Activated T-cell treated with anti-CD3 and anti-CD28 coated beads for 4 hours (primary cell): Measurements from ENCODE around the gene GTF2IRD1.
"Not testable (repeated sequence)": the region's sequence is repeated elsewhere in the genome, so short reads cannot be mapped to it uniquely, and the experiment has no call there.

Experiments used
- DNase-seq: peaks from one replicate; pipeline ENCODE4 v3.0.0-alpha.2; 2020

Gene GTF2IRD1

DNA sequence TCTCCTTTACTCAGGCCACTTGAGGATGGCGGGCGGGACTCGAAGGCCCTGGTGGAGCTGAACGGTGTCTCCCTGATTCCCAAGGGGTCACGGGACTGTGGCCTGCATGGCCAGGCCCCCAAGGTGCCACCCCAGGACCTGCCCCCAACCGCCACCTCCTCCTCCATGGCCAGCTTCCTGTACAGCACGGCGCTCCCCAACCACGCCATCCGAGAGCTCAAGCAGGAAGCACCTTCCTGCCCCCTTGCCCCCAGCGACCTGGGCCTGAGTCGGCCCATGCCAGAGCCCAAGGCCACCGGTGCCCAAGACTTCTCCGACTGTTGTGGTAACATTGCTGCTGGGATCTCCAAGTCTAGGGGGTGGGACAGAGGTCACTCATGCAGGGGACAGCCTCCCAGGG lies 65.7 kb downstream of the GTF2IRD1 start:
- DNase-seq, result no peak

DNA sequence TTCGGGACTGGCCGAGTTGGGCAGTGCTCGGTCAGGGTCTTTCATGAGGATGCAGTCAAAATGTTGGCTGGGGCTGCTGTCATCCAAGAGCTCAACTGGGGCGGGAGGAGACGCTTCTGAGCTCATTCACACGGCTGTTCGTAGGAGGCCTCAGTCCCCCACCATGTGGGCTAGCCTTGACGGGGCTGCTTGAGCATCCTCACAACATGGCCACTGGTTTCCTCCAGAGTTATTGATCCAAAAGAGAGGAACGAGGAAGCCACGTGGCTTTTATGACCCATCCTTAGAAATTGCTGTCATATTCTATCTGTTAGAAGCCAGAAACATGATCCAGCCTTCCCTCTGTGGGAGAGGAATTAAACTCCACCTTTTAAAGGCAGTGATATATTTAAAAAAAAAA lies 68.1 kb downstream of the GTF2IRD1 start:
- DNase-seq, result no peak

DNA sequence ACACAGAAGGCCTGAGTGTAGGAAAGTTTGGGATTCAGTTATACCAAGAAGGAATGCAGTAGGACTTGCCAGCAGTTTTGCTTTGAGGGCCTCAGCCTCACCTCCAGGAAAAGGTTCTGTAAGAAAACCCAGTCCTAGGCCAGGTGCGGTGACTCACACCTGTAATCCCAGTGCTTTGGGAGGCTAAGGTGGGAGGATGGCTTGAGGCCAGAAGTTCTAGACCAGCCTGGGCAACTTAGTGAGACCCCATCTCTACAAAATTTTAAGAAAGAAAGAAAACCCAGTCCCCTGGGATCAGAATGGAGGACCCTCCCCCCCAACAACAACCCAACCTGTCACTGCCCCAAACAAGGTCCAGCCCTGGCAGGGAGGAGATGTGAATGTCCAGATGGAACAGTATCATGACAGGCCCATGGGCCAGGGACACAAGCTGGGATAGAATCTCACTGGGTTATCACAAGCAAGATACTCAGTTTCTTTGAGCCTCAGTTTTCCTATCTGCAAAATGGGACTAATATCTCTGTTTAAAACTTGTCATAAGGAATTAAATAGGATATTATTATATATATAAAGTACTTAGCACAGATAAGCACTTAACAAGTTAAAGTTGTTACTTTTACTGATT lies 68.7 kb downstream of the GTF2IRD1 start:
- DNase-seq, result no peak

DNA sequence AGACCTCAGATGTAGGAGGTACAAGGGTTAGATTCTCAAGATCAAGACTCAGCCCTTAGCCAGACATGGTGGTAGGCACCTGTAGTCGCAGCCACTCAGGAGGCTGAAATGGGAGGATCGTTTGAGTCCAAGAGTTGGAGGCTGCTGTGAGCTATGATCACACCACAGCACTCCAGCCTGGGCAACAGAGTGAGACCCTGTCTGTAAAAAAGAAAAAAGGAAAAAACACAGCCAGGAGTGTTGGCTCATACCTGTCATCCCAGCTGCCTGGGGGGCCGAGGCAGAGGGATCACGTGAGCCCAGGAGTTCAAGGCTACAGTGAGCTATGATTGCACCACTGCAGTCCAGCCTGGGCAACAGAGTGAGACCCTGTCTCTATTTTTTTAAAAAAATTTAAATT lies 69.3 kb downstream of the GTF2IRD1 start:
- no peak for DNase-seq

DNA sequence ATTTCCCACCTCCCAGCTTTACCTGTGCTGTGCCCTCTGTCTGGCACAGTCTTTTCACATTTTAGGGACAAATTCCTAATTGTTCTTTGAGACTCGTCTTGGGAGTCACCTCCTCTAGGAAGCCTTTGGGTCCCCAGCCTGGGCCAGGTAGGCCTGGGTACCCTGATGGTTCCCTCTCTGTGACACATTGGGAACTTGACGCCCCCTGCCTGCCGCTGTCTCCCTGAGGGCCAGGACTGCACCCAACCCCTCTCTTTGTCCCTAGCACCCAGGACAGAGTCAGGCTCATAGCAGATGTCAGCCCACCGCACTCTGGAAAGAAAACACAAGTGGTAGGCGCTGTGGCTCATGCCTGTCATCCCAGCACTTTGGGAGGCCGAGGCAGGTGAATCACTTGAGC lies 71.4 kb downstream of the GTF2IRD1 start:
- no peak for DNase-seq

DNA sequence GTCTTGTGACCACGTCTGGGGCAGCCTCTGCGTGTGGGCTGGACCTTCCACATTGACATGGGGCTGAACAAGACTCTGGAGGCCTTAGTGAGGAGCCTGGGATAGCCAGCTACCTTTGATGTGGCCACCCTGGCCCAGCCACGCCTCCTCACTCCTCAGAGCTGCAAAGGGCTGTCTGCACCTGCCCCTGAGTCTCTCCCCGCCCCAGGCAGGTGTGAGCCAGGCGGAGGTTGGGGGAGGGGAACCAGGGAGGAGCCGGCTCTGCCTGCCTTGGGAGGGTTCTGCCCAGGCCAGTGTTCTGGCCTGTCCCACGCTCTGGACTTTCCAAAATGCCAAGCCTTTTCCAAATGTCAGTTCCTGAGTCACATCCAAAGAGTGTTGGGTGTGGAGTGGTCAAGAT lies 72.2 kb downstream of the GTF2IRD1 start:
- no peak for DNase-seq

DNA sequence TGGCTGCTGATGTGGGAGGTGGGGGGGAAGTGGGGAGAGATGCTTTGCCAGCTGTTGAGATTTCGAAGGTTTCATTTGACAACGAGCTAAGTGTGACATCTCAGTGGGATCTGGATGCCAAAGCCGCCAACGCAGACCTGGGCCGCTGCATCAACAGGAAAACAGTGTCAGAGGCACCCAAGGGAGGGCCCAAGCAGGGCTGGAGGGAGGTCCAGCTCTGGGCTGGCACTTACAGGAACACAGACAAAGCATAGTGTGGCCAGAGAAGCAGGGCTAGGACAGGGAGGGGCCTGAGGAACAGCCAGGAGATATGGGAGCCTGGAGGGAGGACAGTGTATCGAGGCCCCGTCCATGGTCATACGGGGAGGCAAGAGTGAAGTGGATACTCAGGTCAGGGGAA lies 73.1 kb downstream of the GTF2IRD1 start:
- DNase-seq, result no peak

DNA sequence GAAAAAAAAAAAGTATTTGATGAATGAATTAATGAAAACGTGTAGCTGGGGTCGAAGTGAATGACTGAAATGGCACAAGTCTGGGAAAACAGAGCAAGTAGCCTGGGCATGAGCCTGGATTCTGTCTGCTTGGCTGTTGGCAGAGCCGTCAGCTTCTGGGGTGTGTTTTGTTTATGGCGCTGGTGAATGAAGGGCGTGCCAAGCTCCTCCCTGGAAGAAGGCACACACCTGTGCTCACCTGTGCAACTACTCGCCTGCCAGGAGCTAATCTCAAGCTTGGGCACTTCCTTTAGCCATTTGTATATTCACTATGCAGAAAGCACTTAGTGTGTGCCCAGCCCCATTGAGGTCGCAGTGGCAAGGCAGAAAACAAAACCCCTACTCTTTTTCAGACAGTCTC lies 74.1 kb downstream of the GTF2IRD1 start:
- no peak for DNase-seq

DNA sequence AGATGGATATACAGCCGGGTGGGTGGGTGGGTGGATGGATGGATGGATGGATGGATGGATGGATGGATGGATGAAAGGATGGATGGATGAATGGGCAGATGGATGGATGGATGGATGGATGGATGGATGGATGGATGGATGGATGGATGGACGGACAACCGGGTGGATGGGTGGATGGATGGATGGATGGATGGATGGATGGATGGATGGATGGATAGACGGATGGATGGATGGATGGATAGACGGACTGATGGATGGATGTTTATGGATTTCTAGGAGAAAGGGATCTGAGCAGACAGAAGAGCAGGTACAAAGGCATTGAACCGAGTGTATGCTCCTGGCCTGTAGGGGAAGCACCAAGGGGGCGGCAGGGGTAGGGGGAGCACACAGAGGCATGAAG lies 75.1 kb downstream of the GTF2IRD1 start:
- DNase-seq, result not testable (repeated sequence)

DNA sequence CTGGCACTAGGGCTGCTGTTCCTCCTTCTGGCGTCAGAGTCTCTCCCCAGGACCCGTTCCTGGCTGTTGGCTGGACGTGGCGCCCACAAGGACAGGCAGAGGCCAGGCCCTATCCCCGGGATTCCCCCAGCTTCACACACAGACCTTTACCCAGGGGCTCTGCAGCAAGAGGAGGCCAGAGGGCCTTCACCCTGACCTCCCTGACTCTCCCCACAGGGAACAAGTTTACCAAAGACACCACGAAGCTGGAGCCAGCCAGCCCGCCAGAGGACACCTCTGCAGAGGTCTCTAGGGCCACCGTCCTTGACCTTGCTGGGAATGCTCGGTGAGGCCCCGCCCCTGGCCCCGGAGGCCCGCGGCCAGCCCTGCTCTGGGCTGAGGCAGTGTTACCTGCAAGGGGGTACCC lies 82.2 kb downstream of the GTF2IRD1 start:
- DNase-seq, result no peak

DNA sequence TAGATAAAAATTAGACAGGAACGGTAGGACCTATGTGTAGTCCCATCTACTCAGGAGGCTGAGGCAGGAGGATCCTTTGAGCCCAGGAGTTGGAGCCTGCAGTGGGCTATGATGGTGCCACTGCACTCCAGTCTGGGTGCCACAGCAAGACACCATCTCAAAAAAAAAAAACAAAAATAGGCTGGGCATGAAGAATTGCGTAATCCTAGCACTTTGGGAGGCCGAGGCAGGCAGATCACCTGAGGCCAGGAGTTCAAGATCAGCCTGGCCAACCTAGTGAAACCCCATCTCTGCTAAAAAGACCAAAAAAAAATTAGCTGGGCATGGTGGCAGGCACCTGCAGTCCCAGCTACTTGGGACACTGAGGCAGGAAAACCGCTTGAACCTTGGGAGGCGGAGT lies 88.2 kb downstream of the GTF2IRD1 start:
- DNase-seq, result not testable (repeated sequence)

DNA sequence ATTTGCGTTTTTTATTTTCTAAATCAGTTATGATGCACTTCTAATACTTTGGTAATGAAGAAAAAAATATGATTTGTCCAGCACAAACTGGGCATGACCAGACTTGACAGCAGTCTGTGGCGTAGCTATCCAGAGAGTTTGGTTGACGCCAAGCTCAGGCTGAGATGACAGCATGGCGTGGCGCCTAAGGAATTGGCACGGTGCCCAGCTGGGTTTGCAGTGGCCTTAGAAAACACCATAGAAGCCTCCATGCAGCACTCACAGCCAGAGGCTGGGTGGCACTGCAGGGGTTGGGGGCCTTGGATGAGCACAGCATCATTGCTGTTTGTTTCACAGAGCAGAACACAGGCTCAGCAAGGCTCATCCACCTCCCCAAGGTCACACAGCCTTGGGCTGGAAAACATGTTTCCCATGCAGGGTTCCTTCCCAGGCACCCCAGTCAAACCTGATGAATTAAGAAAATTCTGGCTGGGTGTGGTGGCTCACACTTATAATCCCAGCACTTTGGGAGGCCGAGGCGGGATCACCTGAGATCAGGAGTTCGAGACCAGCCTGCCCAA lies 88.9 kb downstream of the GTF2IRD1 start:
- DNase-seq, result no peak

DNA sequence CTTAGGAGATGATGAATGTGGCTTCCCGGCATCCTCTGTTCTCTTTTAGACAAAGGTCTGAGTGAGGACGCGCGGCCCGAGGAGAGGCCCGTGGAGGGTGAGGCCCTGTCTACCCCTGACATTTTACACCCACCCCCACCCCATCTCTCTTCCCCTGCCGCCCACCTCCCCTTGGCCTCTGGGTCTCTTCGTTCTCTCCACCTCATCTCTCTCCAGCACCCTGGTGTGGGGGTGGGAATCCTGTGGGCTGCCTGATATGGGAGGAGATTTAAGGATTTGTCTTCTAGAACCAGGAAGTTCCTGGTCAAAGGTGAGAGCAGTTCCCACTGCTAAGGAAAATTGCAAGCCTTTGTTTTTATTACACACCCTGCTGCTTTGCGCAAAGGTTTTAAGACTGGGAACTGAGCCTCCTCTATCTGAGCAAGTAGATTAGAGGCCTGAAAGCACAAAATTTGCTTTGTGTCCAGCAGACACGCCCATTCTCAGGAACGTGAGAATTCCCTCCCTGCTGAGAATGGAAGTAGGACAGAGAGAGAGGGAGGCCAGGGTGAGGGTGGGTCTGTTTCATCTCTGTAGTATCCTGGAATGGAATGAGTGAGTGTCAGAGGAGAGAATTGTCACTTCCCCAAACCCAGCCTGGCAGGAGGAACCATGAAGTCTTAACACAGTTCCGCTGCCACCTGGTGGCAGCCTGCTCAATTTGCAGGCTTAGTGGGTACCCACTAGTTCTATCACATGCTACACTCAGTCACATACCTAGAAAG lies 91.2 kb downstream of the GTF2IRD1 start:
- DNase-seq, result no peak

DNA sequence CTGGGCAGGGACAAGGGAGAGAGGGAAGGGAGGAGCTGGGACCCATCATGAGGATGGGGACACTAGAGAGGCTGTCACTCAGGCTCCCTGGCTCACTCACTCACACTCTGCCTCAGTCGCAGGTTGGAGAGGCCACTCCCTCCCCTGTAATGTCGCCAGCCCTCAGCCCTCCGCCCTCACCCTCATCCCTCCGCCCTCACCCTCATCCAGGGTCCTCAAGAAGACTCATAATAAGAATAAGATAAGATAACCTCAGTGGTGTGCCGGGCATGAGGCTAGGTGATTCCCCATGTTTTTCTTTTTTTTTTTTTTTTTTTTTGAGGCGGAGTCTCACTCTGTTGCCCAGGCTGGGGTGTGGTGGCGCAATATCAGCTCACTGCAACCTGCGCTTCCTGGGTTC lies 92.2 kb downstream of the GTF2IRD1 start:
- DNase-seq, result no peak

DNA sequence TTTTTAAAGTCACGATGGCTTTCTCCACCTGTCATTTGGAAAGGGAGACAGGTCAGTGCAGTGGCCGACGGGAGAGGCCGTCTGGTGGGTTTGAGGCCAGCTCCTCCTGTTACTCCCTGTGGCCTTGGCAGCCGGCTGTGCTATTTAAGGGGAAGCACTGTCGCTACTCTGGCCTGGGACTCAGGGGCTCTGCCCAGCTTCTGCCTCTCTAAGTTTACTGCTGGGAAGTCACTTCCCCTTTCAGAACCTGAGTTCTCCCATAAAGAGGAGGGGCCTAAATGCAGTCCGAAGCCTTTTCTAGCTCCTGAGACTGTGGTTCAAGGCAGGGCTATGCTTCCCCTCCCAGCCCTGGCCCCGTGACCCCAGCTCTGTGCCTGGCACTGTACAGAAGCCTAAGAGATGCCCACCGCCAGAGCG lies 99.9 kb downstream of the GTF2IRD1 start:
- DNase-seq, result not testable (repeated sequence)

DNA sequence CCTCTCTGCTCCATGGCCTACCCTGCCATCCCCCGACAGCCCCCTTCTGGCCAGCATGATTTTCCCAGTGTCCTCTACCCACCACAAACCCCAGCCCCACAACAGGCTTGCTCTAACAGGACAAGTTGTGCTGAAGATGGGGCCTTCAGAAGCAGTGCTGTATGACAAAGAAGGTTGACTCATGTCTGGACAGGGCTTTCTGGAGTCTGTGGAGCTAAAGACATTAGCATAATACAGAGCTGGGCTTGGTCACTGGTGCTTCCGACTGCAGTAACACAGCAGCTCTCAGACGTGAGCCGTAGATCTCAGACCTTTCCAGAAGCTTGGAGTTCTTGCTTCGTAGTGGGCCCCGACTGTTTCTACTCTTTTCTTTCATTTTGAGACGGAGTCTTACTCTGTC lies 100.5 kb downstream of the GTF2IRD1 start:
- no peak for DNase-seq

DNA sequence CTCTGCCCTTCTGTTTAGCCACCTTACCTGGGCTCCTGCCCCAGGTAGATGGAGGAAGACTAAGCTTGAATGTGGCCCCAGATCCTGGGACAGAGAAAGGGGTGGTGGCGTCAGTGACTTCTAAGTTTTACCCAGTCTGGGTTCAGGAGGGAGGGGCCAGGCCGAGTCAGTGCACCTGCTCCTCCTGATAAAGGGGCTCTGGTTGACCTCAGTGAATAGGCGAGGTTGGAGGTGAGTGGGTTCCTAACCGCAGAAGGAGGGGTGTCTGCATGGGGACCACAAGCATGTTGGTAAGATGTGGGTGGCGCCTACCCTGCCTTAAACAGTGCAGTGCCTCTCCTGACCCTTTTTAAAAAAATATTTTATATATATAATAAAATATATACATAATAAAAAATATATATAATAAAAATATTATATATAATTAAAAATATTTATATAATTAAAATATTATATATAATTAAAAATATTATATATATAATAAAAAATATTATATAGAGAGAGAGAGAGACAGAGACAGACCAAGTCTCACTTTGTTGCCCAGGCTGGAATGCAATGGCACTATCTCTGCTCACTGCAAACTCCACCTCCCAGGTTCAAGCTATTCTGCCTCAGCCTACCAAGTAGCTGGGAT lies 106.5 kb downstream of the GTF2IRD1 start:
- no peak for DNase-seq

DNA sequence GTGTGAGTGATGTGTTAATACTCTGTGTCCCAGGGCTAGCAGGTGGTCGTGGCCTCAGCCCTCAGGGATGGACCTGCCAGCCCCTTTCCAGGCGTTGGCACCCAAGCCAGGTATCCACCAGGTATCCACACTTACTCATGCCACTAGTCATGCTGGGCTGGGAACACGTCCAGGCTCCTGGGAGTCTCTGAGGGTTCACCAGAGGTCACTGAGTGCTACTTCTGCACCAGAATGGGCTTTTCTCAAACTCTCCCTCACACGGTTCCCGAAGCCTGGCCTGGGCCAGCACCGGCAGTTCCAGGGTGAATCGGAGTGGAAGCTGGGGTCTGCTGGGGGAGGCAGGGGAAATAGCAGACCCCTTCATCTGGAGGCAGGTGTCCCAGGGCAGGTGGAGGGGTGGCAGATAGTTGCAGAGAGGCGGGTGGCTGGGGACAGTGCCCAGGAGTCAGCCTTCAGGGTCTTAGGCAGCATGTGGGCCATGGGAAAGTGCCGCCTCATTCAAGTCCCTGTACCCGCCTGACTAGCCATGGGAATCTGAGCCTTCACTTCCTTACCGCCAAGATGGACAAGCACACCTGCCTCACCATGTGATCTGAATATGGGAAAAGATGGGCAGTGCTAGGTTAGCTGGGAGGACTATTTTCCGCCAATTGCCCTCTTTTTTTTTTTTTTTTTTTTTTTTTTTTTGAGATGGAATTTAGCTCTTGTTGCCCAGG lies 108.3 kb downstream of the GTF2IRD1 start:
- DNase-seq, result no peak

DNA sequence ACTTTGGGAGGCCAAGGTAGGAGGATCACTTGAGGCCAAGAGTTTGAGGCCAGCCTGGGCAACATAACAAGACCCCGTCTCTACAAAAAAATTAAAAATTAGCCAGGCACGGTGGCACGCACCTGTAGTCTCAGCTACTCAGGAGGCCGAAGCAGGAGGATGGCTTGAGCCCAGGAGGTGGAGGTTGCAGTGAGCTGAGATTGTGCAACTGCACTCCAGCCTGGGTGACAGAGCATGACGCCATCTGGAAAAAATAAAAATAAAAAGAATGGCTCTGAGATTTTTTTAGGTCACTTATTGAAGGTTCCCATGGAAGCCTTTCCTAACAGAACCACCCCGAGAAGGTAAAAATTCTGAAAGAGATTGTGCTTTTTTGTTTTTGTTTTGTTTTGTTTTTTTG lies 109.9 kb downstream of the GTF2IRD1 start:
- not testable (repeated sequence) for DNase-seq

DNA sequence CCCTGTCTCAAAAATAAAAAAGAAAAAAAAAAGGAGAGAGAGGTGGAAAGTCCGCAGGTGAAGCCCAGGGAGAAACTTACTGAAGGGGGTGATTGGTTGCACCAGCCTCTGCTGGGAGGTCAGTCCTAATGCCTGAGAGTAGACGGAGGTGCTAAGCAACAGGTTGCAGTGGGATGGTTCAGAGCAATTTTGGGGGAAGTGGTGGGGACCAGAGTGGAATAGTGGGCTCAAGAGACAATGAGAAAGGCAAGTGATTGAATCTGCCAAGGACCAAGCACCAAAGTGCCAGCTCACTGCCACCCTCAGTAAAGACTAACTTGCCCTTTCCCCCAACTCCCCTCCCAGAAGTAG lies 113.6 kb downstream of the GTF2IRD1 start:
- DNase-seq, result no peak

DNA sequence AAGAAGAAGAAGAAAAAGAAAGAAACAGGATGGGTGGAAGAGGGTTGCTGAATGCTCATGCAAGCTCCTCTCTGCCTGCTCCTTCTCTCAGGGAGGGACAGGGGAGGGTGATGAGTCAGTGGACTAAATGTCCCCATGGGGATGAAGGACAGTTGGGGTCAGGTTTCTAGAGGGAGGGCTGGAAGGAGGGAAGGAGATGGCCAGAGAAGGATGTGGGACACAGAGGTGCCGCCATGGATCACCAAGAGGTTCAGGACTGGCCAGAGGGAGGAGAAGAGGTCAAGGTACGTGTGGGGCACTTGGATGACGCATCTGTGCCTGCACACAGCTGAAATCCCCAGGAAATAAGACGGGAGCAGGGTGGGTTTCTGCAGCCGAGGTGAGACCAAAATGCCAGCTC lies 115.0 kb downstream of the GTF2IRD1 start:
- no peak for DNase-seq

DNA sequence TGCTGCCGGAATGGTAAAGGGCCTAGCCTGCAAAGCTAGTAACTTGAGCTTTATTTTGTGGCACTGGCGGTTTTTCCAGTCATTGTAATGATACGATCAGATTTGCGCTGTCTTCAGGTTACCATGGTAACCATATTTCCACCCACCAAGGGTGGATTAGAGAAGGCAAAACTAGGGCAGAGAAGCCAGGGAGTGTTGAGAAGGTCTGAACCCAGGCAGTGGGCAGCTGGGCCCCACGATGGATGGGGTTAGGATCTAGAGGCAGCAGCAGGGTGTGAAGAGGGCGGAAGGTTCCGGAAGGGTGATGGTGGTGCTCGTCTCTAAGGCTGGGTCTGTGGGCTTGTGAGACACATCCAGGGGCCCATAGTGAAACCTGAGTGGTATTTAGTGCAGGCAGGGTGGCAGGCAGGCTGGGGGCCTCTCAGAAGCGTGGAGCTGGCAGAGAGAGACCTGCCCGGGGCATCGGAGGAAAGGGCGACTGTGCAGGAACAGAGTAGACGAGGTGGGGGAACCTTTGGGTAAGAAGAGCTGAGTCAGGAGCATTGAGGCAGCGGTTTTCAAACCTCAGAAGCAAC lies 115.9 kb downstream of the GTF2IRD1 start:
- no peak for DNase-seq

DNA sequence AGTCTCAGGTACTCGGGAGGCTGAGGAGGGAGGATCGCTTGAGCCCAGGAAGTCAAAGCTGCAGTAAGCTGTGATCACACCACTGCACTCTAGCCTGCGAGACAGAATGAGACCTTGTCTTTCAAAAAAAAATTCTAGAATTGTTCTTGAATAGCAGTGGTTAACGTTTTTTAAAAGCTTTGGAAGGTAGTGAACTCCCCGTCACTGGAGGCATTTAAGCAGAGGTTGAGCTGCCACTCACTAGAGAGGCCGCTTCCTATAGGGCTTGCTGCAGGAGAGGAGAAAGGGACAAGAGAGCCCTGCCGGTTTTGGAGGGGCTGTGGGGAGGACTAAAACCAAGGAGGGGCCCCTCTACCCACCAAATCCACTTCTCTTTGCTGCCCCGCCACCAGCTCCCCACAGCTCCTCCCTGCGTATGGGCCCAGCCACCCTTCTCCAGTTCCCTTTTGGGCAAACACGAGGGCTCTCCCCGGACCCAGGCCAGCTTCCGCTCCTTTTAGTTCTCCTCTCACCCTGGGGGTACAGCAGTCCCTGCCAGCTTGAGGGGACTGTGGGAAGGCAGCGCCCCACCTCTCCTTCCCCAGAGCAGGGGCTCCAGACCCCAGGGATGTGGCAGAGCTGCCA lies 116.9 kb downstream of the GTF2IRD1 start:
- no peak for DNase-seq
